Right lobe of liver (tissue), 4 donors: ENCODE data around the gene CTSA.

Source experiments
- CTCF ChIP-seq, 4 donors: fragments of 200-600 bp in 3 of 4; fragments of 450-650 bp in 1 of 4; IDR thresholded peaks; one replicate each; pipeline versions ENCODE4 v1.5.1 to v1.8.0; 2016 to 2022; ENCODE audit warnings: antibody characterized with exemption in 4 of 4, mild to moderate bottlenecking in 2 of 4
- POLR2A ChIP-seq: fragments of 450-650 bp; IDR thresholded peaks from one replicate; pipeline ENCODE4 v1.6.1; 2017; ENCODE audit warnings: antibody characterized with exemption, mild to moderate bottlenecking
- donor health status: DM: no; HTN: no; CAD: no.
- donor health status: DM: no; HTN: no; CAD: no.
- donor health status: DM: no; HTN: yes; CAD: no.

GRCh38 chr20:45882469-45883099 lies 8.6 kb upstream of the CTSA start:
- TF ChIP-seq CTCF (IDR thresholded peaks at IDR 0.05) (no peak), POLR2A (no peak)
